Pons (tissue), 1 donor: ENCODE measurements around the gene RHO.
"Not testable (repeated sequence)": the region's sequence is repeated elsewhere in the genome, so short reads cannot be mapped to it uniquely, and the experiment has no call there.

Experiments used
- DNase-seq: peaks from one replicate; pipeline ENCODE4 v3.0.0-alpha.2; 2016; ENCODE audit warnings: low spot score

RHO gene

GRCh38 chr3:129543156-129543790, 14.8 kb downstream of the RHO start, which contains the start of gene H1-8:
H1-8 (plus strand) TSS chr3:129543175; CDS start chr3:129543219, 44 bp downstream.
- DNase-seq: no peak

- no peak for DNase-seq
Measured at GRCh38 chr3:129543999-129544398, 15.6 kb downstream of the RHO start.

GRCh38 chr3:129545951-129546350, 17.5 kb downstream of the RHO start:
- not testable (repeated sequence) for DNase-seq

DNA sequence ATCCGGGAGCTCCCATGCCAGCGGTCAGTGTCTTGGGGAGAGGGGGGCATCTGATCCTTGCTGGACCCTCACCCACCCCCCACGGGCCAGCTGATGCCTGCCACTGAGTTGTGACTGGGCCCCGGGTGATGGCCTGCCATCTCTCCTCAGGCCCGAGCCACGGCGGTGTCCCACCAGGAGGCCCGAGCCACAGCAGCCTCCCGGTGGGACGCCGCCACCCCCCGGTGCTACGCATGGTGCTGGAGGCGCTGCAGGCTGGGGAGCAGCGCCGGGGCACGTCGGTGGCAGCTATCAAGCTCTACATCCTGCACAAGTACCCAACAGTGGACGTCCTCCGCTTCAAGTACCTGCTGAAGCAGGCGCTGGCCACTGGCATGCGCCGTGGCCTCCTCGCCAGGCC, 18.8 kb downstream of the RHO start:
- no peak for DNase-seq

DNA sequence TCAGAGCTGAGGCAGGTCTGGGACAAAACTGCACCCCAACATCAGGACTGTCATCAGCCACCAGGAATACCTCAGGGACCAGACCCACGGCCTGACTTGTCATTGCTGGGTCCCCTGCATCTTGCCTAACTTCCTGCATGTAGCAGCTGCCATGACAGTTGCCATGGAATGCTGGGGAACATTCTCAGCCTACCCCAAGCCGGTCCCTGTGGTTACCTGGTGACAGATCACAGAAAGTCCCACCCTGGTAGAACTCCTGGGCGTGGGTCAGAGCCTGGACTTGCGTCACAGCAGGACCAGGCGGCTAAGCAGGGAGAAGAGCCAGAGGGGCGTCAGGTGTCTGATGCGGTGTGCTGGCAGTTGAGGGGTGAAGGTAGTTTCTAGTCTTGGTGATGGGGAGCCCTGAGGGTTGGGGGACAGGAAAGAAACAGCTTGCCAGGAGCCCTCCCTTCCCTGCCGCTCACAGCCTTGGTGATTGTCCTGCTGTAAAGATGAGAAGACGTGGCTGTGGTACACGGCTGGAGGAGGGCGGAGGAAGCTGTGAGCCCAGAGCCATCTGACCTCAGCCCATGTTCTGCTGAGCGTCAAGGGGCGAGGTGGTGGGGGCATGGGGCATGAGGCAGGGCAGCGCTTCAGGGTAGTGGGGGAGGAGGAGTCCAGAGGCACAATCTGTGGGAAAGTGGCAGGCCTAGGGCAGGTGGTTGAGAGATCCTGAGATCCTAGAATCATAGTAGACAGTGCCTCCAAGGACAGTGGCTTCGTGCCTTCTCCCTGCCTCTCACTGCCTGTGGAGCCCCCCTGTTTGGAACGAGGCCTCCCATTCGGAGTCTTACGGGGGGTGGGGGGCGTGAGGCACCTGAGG, 19.9 kb downstream of the RHO start:
- DNase-seq: no peak

DNA sequence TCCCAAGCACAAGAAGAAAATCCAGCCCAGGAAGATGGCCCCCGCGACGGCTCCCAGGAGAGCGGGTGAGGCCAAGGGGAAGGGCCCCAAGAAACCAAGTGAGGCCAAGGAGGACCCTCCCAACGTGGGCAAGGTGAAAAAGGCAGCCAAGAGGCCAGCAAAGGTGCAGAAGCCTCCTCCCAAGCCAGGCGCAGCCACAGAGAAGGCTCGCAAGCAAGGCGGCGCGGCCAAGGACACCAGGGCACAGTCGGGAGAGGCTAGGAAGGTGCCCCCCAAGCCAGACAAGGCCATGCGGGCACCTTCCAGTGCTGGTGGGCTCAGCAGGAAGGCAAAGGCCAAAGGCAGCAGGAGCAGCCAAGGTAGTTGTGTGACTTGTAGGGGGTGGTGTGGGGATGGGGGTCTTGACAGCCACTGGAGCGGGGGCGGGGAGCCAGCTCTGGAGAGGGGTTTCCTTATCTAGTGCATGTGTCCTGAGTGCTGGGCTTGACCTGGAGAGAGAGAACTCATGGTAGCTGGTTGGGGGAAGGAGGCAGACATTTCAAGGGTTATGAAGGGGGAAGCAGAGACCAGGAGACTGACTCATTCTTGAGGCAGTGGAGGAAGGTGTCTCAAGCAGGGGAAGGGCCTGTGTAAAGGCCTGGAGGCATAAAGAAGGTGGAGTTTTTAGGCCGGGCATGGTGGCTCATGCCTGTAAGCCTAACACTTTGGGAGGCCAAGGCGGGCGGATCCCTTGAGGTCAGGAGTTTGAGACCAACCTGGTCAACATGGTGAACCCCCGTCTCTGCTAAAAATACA, 20.8 kb downstream of the RHO start:
- DNase-seq: no peak

DNA sequence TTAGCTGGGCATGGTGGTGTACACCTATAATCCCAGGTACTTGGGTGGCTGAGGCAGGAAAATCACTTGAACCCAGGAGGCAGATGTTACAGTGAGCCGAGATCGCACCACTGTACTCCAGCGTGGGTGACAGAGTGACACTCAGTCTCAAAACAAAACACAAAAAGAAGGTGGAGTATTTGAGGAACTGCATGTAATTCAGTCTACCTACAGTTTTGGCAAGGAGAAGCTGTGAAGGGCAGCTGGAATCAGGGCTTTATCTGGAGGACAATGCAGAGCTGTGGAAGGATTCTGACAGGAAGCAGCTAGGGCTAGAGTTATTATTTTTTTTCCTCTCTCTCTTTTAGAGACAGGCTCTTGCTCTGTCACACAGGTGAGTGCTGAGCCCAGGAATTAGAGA, 21.4 kb downstream of the RHO start:
- DNase-seq: no peak

DNA sequence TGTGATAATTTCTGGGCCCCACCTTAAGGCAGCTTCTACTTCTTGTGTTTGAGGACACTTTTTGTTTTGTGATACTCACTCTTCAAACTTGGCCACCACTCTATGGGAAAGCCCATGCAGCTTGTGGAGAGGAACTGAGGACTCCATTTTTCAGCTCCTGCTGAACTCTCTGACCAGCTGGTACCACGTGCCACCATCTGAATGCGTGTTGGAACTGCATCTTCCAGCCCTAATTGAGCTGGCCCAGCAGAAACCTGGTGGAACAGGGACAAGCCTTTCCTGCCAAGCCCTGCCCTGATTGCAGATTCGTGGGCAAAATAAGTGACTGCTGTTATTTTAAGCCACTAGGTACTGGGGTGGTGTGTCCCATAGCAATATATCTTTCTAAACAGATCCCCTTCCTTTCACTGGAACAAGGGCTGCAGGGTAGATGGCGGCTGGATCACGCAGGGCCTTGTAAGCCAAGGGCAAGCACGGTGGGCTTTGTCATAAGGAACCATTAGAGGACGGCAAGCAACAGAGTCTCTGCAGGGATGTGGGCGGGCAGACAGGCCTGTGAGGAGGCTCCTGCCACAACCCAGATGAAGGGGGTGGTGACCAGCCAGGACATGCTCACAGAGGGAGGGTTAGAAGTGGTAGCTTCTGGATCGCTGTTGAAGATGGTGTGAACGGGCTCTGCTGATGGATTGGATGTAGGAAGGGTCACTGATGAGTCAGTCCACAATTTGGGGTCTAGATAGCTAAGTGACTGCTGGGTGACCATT, 24.0 kb downstream of the RHO start:
- peak; percentile 42 for DNase-seq

DNA sequence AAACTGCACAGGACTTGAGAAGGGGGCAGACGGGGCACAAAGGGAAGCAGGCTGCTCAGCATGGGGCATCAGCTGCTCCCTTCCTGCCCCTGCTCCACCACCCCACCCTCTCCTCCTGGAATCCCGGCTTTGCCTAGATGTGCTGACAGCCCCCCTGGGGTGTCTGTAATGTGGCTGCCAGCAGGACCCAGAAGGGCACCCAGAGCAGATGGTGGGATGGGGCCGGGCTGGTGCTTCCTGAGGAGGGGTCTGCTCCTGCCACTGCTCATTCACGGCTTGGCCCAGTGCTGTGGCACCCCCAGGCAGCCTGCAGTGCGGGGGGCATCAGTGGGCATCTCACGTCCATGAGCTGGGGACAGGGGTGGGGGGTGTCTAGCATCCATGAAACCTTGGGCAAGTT, 24.7 kb downstream of the RHO start:
- no peak for DNase-seq

DNA sequence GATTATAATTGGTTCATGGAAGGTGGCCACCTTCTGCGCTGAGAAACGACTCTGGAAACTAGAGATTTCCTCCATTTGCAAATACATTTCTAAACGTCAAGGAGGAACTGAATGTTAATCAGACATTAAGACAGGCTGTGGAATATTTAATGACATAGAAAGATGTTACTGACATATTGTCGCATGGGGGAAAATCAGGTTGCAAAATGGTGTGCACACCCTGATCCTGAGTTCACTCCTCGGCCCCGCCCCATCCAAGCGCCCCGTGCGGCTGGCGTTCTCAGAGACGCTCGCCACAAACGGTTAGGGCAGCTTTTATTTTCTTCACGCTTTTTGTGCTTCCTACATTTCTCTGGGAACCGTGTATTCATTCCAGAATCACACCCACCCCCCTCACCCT, 25.3 kb downstream of the RHO start:
- DNase-seq: no peak

GRCh38 chr3:129554356-129555152, 26.1 kb downstream of the RHO start:
- no peak for DNase-seq

DNA sequence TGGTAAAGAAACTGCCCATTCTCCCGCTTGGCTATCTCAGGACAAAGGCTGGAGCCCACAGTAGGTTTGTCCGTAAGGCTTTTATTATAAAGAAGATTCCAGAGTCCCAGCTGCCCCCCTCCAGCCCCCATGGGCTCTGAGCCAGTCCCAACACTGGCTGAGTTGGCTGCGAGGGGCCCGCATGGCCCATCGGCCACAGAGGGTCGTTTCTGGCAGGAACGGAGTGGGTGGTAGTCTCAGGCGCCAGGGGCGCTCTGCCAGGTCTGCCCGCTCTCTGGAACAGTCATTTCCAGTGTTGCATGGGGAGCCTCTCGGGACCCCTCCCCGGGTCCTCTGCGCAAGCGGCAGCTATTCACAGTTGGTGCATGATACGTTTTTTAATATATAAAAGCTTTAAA, 26.7 kb downstream of the RHO start:
- no peak for DNase-seq

DNA sequence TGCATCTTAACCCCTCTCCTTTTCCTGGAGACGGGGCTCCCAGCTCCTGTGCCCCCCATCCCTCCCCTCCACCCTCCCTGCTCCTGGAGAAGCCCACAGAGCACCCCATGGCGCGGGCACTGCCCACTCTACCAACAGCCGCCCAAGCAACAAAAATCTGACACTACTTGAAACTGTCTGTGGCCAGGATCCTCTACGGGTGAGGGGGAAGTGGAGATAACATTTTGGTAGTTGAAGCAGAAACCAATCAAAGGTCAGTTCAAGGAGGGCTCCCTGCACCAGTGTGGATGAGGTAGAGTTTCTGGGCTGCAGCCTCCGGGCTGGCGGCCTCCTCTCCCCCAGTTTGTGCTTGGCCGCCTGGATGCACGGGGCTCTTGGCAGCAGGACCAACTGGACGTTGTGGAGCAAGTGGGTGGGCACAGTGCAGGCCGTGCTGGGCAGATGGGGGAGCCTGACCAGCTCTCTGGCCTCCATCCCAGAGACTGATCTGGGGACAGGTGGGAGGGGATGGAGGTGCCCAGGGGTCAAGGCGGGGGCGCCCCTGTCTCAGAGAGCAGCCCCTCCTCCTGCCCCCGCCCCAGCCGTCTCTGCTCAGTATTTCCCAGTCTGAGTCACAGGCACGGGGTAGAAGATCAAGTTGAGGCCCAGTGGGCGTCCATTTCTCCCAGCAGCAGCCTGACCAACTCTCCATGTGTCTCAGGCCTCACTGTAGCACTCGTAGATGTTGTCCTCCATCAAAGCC, 27.3 kb downstream of the RHO start:
- no peak for DNase-seq

DNA sequence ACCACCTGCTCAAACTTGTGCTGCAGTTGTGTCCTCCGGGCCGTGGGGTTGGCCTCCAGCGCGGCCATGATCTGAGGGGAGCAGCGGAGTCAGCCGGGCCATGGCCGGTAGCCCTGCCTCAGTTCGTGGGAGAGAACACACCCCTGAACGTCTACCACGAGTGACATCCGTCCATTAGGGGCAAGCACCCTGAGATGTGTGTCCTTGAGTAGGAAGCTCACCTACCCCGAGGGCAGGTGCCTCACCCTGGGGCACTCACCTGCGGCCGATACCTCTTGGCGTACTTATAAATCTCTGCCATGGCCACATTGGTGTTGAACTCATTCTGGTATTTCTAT, 27.9 kb downstream of the RHO start:
- no peak for DNase-seq

GRCh38 chr3:129556890-129557547, 28.6 kb downstream of the RHO start:
- no peak for DNase-seq

DNA sequence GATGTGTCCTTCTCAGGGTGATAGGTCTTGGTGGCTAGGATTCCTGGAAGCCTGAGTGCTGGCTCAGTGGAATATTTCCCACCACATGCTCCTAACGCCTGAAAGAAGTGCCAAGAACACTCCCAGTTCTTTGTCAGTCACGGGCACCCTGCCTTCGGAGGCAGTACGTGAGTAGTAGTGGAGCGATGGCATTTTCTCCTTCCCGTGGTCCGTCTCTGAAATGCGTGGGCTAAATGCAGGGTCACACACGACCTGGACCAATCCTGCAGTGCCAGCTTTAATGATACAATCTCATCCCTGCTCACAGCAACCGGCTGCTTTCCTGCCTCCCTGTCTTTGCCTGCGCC, 29.1 kb downstream of the RHO start:
- DNase-seq: no peak

DNA sequence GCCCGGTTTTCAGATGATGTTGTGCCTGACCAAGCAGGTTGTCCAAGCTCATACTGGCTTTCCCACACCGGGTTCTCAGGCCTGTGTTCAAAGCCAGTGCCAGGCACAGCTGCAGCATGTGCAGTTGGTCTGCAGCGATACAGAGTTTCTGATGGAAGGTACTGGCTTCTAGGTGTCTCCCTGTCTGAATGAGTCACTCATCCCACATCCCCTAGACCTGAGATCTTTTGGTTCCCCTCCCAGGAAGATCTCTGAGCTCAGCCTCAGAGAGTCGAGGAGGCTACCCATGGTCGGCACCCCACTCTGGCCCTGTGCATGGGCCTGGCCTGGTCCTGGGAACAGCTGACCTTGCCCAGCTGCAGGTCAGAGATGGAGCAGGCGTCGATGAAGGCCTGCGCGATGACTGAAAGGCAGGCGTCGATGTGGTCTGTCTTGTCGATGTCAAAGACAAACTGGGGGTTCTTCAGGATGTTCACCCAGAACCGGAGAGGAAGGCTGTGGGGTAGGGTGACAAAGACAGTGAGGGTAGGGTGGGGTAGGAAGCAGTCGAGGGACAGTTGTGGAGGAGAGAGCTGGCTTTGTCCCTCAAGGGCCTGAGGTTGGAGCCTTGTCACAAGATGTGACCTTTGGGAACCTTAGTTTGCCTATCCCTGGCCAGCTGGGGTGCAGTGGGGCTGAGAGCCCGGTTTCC, 29.8 kb downstream of the RHO start:
- no peak for DNase-seq

- DNase-seq: no peak
Measured at GRCh38 chr3:129558772-129559564, 30.5 kb downstream of the RHO start.
